Nephron progenitor cell (in vitro differentiated cells): ENCODE results near the gene PIH1D1.
"Not testable (repeated sequence)": the region's sequence is repeated elsewhere in the genome, so short reads cannot be mapped to it uniquely, and the experiment has no call there.

ENCODE experiments used
- DNase-seq: peaks from one replicate; pipeline ENCODE4 v3.0.0; 2021
- H3K27ac Mint-ChIP-seq: 2 replicates; pipeline ENCODE4 v1.8.0; 2021; ENCODE audit warnings: mild to moderate bottlenecking, moderate library complexity, mixed read lengths
- H3K27me3 Mint-ChIP-seq: 2 replicates; pipeline ENCODE4 v1.8.0; 2021; ENCODE audit warnings: mild to moderate bottlenecking, low read depth, mixed read lengths; ENCODE audit not compliant: poor library complexity
- H3K36me3 Mint-ChIP-seq: 2 replicates; pipeline ENCODE4 v1.8.0; 2021; ENCODE audit warnings: low read depth, mixed read lengths
- H3K4me1 Mint-ChIP-seq: 2 replicates; pipeline ENCODE4 v1.8.0; 2021; ENCODE audit warnings: mixed read lengths
- H3K4me3 Mint-ChIP-seq: 2 replicates; pipeline ENCODE4 v1.8.0; 2021; ENCODE audit warnings: mild to moderate bottlenecking, moderate library complexity, mixed read lengths
- H3K9me3 Mint-ChIP-seq: 2 replicates; pipeline ENCODE4 v1.8.0; 2021; ENCODE audit warnings: mild to moderate bottlenecking, moderate library complexity, mixed read lengths
- CTCF ChIP-seq: fragments of 200-600 bp; sonication (generic); IDR thresholded peaks from 2 replicates; pipeline ENCODE4 v1.5.0; 2021; ENCODE audit warnings: antibody characterized with exemption

The PIH1D1 gene

GRCh38 chr19:49474542-49474924 is 22.9 kb upstream of the PIH1D1 start:
- DNase-seq, result no peak
- no peak overlapping the region for H3K27ac Mint-ChIP-seq

DNA sequence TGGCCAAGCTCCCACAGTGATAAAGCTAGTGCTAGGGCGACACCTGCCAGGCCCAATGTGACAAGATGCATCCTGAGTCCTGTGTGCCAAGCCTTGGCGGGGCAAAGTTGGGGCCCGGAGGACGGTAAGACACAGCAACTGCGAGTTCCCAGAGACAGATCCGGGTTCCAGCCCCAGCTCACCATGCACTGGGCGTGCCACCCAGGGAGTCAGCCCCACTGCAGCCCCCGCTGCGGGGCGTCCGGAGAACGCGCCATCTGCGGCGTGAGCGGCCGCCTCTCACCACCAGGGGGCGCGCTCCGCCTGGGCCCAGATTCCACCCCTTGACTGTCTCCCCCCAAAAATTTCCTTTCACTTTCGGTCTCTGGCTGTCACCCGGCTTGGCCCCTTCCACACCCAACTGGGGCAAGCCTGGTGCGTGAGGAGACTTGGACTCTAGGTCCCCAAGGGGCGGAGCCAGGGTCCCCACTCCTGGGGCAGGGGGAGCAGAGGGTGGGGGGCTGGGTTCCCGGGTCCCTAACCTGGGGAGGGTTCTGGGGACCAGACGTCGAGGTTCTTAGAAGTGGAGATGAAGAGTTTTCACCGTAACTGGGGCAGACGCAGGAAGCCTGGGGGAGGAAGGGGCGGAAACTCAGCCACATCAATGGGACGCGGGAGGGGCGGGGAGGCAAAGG is 22.4 kb upstream of the PIH1D1 start, which contains the start of gene FLT3LG:
Gene FLT3LG, plus strand, starts transcription at position 348 of the 674 bp plus-strand sequence. CDS start 425 bp downstream, outside the sequence.
- Mint-ChIP-seq H3K27me3 (peaks cover 18% of the 10 kb centered on the region), H3K4me1 (peaks cover 26% of the 10 kb centered on the region)

More at GRCh38 chr19:49474542-49474924, 22.9 kb upstream of the PIH1D1 start:
- no peak for TF ChIP-seq CTCF
- no peaks in the 10 kb centered on the region for H3K9me3 Mint-ChIP-seq
- H3K36me3 Mint-ChIP-seq, result peaks cover 8% of the 10 kb centered on the region
- peaks cover 23% of the 10 kb centered on the region for H3K4me1 Mint-ChIP-seq
- peak overlapping the region; percentile 61 for H3K4me3 Mint-ChIP-seq
- H3K27me3 Mint-ChIP-seq, result peaks cover 18% of the 10 kb centered on the region

DNA sequence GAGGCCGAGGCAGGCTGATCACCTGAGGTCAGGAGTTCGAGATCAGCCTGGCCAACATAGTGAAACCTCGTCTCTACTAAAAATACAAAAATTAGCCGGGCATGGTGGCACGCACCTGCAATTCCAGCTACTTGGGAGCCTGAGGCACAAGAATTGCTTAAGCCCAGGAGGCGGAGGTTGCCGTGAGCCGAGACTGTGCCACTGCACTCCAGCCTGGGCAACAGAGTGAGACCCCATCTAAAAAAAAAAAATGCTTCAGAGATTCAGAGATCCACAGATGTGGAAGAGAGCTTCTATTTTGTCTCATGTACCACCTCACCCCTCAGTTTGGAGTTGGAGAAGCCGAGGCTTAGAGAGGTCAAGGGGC is 21.9 kb upstream of the PIH1D1 start:
- Mint-ChIP-seq H3K36me3 (peaks cover 14% of the 10 kb centered on the region), H3K27me3 (peaks cover 18% of the 10 kb centered on the region), H3K4me1 (peaks cover 31% of the 10 kb centered on the region)
- not testable (repeated sequence) for H3K27ac Mint-ChIP-seq, H3K4me3 Mint-ChIP-seq, H3K9me3 Mint-ChIP-seq, DNase-seq

More for the DNA sequence above, 22.4 kb upstream of the PIH1D1 start, which contains the start of gene FLT3LG:
- Mint-ChIP-seq H3K9me3 (no peaks in the 10 kb centered on the region), H3K27ac (no peak within 1 kb of the TSS), H3K4me3 (peak within 1 kb of the TSS; percentile 61), H3K36me3 (peaks cover 10% of the 10 kb centered on the region)
- peak; percentile 92 for TF ChIP-seq CTCF
- peak; percentile 73 for DNase-seq

DNA sequence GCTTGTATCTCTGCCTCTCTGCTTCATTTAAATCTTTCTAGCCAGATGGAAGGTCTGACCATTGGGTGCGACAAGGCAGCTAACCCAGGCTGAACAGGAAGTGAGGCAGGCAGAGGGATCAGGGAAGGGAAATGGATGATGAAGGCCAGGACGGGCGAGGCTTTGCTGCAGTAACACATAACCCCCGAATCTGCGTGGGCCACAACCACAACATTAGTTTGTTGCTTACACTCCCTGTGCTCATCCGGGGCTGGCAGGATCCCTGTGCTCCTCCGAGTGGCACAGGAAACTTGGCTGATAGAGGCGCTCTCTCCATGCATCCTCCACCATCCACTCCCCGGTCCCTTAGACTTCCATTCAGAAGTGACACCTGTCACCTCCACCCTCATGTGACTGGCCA is 21.3 kb upstream of the PIH1D1 start:
- no peak for TF ChIP-seq CTCF
- Mint-ChIP-seq H3K27ac (no peak overlapping the region), H3K36me3 (peaks cover 14% of the 10 kb centered on the region), H3K4me1 (peaks cover 31% of the 10 kb centered on the region), H3K9me3 (no peaks in the 10 kb centered on the region), H3K27me3 (peaks cover 18% of the 10 kb centered on the region), H3K4me3 (no peak overlapping the region)
- DNase-seq, result no peak

GRCh38 chr19:49470615-49470978 is 19.0 kb upstream of the PIH1D1 start:
- Mint-ChIP-seq H3K4me3 (no peak overlapping the region), H3K4me1 (peaks cover 21% of the 10 kb centered on the region)

More at GRCh38 chr19:49470615-49470978, 19.0 kb upstream of the PIH1D1 start:
- Mint-ChIP-seq H3K36me3 (peaks cover 14% of the 10 kb centered on the region), H3K9me3 (no peaks in the 10 kb centered on the region), H3K27ac (peak overlapping the region; percentile 27), H3K27me3 (peaks cover 14% of the 10 kb centered on the region)
- no peak for TF ChIP-seq CTCF
- DNase-seq, result no peak
